GM12875 (cell line): ENCODE results near the gene LMTK3.
"Not testable (repeated sequence)": the region's sequence is repeated elsewhere in the genome, so short reads cannot be mapped to it uniquely, and the experiment has no call there.

Source experiments
- H3K4me3 ChIP-seq: one replicate; pipeline ENCODE4 v1.5.1; 2011; ENCODE audit warnings: low read depth, low read length, control low read depth
- TF ChIP-seq, protein P1 (sequence below): IDR thresholded peaks from 2 replicates; pipeline ENCODE4 v1.5.1; 2011; ENCODE audit warnings: low read depth, mild to moderate bottlenecking, control low read depth, inconsistent platforms, low read length, moderate library complexity, borderline replicate concordance; ENCODE audit not compliant: insufficient read depth

LMTK3 gene

DNA sequence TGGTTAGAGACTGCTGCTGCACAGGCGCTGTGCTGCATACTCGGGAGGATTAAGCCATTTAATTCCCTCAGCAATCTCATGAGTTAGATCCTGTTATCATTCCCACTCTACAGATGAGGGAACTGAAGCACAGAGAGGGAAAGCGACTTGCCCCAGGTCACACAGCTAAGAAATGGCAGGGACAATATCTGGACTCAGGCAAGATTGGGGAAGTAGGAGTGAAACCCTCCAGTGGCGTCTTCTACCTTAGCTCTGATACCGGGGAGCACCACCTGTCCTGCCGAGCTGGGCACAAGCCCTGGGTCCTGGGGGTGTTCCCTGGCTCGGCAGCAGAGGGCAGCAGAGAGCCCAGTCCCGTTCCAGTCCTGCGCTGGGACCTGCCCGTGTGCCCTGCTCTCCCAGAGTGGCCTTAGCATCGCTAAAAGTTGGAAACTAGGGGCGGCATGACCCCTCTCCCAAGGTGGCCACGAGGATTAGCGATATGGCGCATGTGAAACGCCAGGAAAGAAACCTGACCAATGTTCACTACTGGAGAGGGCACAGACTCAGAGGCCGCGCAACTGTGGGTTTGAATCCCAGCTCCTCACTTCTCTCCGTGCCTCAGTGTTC, 21.9 kb downstream of the LMTK3 start:
- TF ChIP-seq, protein P1, sequence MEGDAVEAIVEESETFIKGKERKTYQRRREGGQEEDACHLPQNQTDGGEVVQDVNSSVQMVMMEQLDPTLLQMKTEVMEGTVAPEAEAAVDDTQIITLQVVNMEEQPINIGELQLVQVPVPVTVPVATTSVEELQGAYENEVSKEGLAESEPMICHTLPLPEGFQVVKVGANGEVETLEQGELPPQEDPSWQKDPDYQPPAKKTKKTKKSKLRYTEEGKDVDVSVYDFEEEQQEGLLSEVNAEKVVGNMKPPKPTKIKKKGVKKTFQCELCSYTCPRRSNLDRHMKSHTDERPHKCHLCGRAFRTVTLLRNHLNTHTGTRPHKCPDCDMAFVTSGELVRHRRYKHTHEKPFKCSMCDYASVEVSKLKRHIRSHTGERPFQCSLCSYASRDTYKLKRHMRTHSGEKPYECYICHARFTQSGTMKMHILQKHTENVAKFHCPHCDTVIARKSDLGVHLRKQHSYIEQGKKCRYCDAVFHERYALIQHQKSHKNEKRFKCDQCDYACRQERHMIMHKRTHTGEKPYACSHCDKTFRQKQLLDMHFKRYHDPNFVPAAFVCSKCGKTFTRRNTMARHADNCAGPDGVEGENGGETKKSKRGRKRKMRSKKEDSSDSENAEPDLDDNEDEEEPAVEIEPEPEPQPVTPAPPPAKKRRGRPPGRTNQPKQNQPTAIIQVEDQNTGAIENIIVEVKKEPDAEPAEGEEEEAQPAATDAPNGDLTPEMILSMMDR = peak; percentile 99
- no peak overlapping the region for H3K4me3 ChIP-seq

DNA sequence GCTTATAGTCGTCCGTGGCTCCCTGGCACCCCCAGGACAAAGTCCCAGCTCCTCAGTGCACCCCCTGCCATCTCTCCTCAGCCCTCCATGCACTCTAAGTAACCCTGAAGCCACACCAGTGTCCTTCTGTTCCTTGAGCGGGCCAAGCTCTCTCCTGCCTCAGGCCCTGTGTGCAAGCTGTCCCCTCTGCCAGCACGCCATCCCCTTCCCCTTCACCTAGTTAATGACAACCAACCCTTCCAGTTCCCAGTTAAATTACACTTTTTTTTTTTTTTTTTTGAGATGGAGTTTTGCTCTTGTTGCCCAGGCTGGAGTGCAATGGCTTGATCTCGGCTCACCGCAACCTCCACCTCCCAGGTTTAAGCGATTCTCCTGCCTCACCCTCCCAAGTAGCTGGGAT, 23.2 kb downstream of the LMTK3 start:
- H3K4me3 ChIP-seq = not testable (repeated sequence)

DNA sequence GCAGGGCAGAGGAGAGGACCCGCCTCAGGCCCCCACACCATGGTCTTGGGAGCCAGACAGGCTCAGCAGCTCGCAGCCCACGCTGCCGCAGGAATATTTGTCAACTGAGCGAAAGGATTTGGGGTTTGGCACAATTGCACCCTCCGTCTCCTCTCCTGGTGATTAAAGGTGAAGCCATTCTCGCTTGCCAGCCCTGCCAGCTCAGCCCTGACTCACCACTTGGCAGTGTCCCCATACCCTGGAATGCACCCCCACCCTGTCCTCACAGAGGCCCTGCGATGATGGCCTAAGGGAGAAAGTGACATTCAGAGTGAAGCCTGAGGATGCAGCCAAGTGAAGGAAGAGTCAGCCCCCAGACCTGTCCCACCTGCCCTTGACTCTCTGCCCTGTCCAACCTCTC, 23.7 kb downstream of the LMTK3 start:
- no peak overlapping the region for H3K4me3 ChIP-seq

DNA sequence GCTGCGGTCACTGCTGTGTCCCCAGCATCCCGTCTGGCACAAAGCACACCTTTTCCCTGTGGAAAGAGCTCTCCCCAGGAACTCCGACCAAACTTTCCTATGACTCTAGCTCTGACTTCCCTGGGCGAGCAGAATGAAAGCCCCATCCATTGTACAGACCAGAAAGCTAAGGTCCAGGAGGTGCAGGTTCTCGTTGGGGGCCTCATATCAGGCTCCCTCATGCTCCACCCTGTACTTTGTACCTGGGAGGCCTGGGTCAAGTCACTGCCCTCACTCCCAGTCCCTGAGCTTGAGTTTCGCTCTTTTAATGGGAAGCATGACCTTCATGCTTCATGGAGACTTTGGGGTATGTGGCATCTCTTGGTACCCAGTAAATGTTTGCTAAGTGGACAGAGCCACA, 24.1 kb downstream of the LMTK3 start:
- TF ChIP-seq, protein P1 = no peak
- H3K4me3 ChIP-seq = no peak overlapping the region

More for the DNA sequence above, 23.7 kb downstream of the LMTK3 start:
- TF ChIP-seq, protein P1 = no peak

DNA sequence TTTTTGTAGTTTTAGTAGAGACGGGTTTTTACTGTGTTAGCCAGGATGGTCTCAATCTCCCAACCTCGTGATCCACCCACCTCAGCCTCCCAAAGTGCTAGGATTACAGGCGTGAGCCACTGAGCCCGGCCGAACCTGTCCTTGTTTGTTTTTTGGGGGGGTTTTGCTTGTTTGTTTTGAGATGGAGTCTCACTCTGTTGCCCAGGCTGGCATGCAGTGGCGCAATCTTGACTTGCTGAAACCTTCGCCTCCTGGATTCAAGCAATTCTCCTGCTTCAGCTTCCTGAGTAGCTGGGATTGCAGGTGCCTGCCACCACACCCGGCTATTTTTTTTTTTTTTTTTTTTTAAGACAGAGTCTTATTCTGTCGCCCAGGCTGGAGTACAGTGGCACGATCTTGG, 24.9 kb downstream of the LMTK3 start:
- H3K4me3 ChIP-seq = not testable (repeated sequence)

DNA sequence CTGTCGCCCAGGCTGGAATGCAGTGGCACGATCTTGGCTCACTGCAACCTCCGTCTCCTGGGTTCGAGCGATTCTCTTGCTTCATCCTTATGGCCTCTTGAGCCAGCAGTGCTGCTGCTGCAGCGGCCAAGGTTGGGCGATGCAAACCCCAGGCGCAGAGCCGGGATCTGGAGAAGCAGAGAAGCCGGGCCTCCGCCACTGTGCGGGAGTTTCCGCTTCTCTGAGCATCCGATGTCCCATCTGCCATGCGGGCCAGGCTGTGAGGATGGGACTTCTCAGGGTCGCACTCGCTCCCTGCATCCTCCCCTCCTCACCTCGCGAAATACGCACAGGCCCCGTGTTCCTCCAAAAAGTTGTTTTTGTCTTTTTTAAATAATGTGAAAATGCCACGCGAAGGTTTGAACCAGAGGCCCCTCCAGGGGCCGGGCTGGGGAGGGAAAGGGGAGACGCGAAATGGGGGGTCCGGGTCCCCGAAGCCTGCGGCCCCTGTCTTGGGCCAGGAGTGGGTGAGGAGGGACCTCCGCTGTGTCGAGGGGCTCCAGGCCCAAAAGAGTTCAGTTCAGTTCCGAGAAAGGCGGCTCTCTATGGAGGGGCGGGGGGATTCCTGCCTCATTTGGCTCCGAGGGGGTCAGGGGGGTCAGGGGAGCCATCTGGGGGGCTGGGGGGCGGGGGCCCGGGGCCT, 26.6 kb downstream of the LMTK3 start:
- H3K4me3 ChIP-seq = no peak overlapping the region
- TF ChIP-seq, protein P1 = no peak

DNA sequence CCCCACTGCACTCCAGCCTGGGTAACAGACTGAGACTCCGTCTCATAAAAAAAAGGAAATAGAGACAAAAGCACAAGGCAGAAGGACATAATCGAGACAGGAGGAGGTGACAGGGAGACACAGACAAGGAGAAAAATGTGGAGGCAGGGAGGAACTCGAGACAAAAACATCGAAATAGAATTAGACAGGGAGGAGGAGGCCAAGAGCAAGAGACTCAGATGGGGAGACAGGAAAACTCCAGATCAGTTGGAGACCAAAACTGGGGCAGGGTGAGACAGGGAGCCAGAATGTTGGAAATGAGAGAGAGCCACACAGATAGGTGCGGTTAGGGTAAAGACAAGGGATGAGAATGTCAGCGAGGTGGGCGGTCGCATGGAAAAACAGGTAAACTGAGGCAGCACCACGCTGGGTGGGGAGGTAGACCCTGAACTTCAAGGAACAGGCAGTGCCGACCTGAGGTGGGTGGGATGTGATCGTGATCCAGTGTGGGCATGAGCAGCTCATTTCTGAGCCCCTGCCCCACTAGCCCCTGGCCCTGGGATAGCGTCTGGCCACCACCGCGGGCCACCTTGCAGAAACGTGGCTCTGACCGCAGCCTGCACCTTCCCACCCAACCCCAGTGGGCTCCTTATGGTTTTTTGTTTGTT, 27.3 kb downstream of the LMTK3 start:
- H3K4me3 ChIP-seq = no peak overlapping the region

DNA sequence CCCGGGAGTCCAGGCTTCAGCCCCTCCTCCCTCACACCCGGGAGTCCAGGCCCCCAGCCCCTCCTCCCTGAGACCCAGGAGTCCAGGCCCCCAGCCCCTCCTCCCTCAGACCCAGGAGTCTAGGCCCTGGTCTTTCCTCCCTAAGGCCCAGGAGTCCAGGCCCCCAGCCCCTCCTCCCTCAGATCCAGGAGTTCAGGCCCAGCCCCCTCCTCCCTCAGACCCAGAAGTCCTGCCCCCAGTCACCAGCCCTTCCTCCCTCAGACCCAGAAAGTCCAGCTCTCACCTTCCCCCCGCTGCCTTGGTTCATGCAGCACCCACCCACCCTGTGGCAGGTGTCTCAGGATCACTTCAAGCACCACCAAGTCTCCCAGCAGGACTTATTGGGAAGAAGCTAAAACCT, 28.3 kb downstream of the LMTK3 start:
- TF ChIP-seq, protein P1 = no peak

More for the DNA sequence above, 27.3 kb downstream of the LMTK3 start:
- TF ChIP-seq, protein P1 = no peak

More for the DNA sequence above, 28.3 kb downstream of the LMTK3 start:
- H3K4me3 ChIP-seq = no peak overlapping the region
